Myocyte (in vitro differentiated cells): ENCODE data around the gene PRDM11. TPM values are rescaled to one million over a fixed set of nuclear protein-coding genes. Genes with fewer than 3 reads are reported as not detected.
"Not testable (repeated sequence)": the region's sequence is repeated elsewhere in the genome, so short reads cannot be mapped to it uniquely, and the experiment has no call there.

Source experiments
- DNase-seq: peaks from one replicate; pipeline ENCODE4 v3.0.0-alpha.2; 2012; ENCODE audit warnings: low read depth
- total RNA-seq: library from RNA; depleted of rRNA; stranded (reverse); fragments of >200 nt; gene quantifications from 2 replicates; pipeline ENCODE4 v1.2.3, GENCODE V29; 2014

PRDM11 gene
- total RNA-seq, 1 donor from 2014 or later, result 6.3 TPM

DNA sequence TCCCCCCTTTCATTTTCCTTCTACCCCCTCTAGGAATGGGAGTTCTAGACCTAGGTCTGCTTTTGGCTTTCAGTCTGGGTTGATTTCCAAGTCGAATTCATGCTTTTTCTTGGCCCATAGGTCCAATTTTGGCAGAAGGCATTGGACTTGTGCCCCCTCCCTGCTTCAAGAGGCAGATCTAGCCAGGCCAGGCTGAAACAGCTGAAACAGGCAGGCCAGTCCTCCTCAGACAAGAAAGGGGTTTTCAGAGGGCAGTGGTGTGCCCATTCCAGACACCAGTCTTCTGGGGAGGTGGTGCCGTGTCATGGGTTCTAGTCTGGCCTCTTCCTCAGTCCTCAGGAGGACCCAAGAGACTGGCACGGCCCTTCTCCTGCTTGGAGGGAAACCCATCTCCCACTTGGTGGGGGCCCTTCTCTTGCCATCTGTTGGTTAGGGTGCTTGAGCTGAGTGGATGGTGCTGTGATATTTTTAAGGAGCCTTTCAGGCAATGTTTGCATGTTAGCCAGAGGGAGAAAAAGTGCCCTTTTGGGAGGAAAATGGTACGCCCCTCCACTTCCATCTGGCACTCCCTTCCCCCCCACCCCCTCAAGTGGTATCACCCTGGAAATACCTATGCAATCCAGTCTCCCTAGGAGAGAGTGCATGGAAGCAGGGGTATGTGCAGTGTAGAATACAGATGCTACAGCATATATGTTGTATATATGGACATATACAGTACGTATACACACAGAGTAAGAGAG, 86.1 kb downstream of the PRDM11 start:
- no peak for DNase-seq

- peak; percentile 62 for DNase-seq
These were observed 86.8 kb downstream of the PRDM11 start for GRCh38 chr11:45233121-45233803.

DNA sequence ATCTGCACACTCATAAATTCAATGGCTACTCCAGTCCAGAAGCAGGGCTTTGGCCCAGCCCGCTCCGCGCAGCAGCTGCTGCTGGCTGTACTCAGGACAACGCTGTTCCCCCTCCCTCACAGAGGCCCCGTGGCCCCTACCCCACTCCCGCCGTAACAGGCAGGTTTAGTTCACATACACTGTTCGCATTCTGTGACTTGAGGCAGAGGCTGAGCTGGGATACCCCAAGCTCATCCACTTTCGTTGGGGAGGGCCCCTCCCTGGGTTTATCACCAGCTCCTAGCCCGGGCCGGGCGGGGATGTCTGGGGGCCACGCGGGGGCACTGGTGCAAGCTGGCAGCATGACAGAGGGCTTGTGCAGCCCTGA, 87.3 kb downstream of the PRDM11 start:
- no peak for DNase-seq

DNA sequence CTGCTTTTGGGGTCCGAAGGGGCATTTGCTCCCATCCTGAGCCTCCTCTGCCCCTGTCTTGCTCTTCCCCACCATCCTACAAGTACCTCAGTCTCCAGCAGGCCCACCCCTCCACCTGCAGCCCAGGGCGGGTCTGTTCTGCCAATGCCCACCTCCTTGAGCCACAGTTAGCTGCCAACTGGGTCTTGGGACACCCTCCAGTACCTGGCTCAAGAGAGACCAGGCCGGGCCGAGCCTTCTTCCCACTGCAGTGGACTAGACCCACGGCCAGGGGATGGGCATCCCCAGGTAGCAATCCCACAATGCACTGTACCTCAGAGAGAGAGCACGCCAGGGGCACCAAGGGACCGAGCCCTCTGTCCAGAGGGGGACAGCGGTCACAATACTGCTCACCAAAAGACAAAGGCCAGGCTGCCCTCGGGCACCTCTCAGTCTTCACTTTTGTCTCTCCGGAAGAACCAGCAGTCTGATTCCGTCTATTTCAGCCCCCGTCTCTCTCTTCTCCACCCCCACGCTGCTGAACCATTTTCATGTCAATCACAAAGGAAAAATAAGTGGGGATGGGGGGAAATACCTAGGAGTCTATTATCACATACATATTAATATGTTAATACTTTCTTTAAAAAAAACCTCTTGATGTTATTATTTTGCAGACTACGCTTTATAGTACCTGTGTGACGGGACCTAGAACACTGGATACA, 88.0 kb downstream of the PRDM11 start:
- DNase-seq, result no peak

DNA sequence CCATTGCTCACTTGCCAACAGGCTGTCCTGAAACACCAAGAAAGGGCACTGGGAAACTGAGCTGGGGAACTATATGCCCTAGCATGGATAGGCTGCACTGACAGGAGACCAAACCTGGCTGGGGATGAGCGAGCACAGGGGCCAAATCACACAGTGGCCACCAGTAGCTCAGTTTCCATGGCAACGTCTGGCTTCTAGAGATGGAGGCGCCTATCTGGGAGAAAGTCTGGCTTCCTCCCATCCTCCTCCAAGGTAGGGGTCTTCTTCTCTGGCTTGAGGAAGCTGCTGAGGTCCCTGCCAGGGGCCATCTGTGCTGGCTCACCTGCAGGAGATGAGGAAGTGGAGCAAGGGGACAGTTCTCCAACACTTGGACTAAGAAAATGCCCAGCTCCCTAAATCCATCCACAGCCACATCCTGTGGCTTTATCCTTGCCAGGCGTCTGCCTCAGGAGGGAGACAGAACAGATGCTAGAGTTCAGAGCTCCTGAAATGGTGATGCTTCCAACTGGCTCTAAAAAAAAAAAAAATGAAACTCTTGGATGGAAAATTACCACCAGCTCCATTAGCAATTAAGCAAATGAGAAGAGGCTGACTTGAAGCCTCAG, 91.4 kb downstream of the PRDM11 start:
- no peak for DNase-seq

GRCh38 chr11:45238724-45239123, 92.3 kb downstream of the PRDM11 start:
- DNase-seq, result peak; percentile 26

GRCh38 chr11:45239733-45240132, 93.3 kb downstream of the PRDM11 start:
- no peak for DNase-seq

DNA sequence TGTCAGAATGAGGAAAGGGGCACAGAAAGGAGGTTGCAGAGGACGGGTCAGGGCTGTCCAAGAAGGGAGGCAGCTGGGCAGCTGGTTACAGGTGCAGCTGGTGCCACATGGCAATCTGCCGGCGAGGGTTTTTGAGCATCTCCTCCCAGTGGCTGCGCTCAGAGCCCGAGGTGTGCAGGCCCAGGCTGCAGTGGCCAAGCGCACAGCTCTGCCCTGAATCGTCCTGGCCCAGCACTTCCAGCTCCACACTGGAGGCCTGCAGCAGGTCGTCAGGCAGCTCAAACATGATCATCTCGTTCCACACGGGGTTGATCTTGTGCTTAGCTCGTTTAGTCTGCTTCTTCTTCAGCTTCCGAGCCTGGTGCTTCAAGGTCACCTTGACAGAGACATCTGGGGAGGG, 97.5 kb downstream of the PRDM11 start:
- DNase-seq, result no peak

DNA sequence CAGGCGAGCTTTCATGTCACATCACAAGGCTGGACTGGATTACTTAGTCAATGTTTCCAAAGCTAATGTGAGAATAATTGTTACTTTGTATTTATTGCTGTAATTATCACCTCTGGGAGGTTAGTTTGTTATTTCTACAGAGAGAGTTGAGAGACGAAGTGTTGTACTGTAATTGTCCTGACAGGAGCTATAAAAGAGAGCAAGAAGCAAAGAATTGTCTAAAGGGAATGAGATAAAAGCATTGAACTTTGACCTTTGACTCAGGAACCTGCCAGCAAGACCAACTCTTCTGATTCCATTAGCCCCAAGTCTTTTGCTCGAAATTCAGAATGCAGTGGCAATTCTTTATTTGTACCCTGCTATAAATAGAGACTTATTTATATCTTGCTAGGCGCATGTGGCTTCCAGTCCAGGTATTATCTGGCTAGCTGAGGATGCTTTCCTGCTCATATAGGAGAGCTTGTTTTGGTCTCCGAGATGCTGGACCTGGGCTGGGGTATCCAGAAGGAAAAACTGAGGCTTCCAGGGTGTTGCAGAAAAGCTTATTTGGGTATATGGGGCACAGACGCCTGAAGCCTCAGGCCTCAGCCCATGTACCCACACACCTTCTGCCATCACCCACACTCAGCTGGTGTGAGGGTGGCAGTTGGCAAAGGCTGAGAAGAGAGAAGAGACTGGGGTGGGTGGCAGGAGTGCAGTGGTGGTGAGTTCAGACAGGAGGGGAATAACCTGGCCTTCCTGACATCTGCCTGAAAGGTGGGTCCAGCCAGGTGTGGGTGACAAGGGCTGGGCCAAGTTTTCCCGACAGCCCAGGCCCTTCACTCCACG, 99.0 kb downstream of the PRDM11 start:
- DNase-seq, result no peak

- DNase-seq, result no peak
These were observed 99.8 kb downstream of the PRDM11 start for GRCh38 chr11:45246241-45246640.

DNA sequence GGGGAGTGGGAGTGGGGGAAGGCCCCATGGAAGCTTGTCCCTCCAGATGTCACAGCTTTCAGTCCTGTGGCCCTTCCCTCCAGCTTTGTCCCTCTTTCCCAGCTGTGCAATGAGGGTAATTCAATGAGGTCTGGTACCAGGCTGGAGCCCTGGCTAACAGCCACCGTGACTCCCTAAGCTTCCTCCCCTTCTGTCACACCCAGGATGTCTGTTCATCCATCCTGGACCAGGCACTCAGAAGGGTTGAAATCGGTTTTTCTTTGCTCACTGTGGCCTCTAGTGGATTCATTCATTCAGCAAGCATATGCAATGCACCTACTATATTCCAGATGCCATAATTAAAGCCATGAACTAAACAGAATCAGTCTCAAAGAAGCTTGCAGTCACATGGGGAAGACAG, 101.0 kb downstream of the PRDM11 start:
- DNase-seq, result no peak

DNA sequence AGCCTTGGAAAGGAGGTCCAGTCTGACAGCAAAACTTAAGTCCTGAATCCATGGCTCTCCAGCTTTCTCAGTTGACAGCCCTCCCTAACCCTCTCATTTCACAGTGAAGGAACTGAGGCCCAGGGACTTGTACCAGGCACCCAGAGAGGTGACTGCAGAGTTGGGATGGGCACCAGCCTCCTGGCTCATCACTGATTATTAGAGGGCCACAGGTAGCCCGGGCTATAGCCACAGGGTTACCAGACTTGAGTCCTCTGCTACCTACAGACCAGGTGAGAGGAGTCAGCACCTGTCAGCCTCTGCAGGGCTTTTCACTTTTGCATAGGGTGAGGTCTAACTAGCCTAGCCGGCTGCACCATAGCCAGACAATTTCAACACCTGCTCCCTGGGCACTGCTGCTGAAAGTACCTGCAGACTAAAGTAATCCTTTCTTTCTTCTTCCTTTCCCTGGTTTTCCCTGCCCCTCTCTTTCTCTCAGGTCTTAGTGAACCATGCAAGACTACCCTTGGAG, 102.1 kb downstream of the PRDM11 start:
- DNase-seq, result no peak

- not testable (repeated sequence) for DNase-seq
These were observed 102.9 kb downstream of the PRDM11 start for GRCh38 chr11:45249372-45249771.

- DNase-seq, result no peak
These were observed 103.7 kb downstream of the PRDM11 start for GRCh38 chr11:45250035-45250718.

- peak; percentile 82 for DNase-seq
These were observed 105.9 kb downstream of the PRDM11 start for GRCh38 chr11:45252134-45252856.

- no peak for DNase-seq
These were observed 106.4 kb downstream of the PRDM11 start for GRCh38 chr11:45252877-45253276.

DNA sequence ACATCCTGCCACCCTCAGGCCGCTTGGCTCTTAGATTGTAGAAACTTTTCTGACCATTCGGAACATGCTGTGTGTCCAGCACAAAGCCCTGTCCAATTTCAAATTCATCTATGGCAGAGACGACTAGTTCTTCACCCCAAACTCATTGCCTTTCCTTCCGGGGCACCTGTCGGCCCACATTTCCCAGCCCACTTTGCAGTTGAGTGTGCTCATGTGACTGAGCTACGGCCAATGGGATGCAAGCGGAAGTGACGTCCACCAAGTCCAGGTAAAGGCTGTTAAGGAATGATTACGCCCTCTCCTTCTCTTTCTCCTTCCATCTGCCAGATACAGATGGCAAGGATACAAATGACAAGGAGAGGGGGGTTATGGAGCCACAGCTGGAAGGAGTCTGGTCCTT, 107.2 kb downstream of the PRDM11 start:
- DNase-seq, result no peak

DNA sequence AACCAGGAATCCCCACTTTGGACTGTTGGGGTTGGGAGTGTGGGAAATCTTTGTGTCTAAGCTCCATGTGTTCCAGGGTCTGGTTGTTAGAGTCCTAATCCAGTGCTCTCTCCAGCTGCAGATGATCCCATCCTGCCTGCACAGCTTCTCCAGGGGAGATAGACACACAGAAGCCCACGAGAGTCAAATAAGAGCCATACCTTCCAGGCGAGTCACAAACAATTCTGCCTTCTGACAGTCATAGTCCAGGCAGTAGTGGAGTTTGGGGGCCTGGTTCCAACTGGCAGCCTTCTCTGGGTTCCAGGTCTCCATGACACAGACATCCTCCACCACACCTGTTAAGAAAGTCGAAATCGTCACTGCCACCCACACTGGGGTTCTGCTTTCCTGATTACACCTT, 107.6 kb downstream of the PRDM11 start:
- DNase-seq, result peak; percentile 7

DNA sequence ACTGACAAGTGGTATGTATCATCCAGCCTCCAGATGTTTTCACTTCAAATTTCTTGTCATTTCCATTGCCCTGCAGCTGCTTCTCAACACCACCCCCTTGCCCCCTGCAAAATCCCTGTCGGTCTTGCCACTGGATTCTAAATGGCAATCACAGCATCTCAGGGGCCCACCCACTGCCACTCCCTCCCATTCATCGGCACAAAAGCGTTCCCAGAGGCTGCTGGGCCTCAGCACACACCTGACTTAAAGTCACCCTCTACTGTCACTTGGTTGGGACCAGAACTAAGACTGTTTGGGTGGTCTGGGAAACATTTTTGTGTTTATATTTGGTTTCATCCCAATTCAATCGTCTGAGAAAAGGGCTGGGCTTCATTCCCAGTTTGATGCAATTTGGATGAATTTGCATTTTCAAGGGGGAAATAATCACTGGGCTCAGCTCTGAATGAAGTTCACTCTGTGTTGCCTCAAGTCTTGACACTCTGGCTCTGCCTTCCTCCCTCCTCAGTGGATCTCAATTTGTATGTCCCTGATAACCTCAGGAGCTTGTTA, 112.6 kb downstream of the PRDM11 start:
- DNase-seq, result no peak
